Activated CD4-positive, alpha-beta memory T cell treated with anti-CD3 and anti-CD28 coated beads, Interleukin-2, amount 10 ng/mL, durations not matched to agents 7 days and 5 days (primary cell): ENCODE measurements around the gene ZNF618. TPM values are rescaled to one million over a fixed set of nuclear protein-coding genes. Genes with fewer than 3 reads are reported as not detected.

Experiments used
- CTCF ChIA-PET: fragments of 350-600 bp; sonication (Branson Sonifier 250); formaldehyde crosslinking; loops from one replicate; lab custom pipeline; 2021; ENCODE audit warnings: antibody characterized with exemption, inconsistent platforms; lab: Charles Lee
- POLR2A ChIA-PET: fragments of 350-600 bp; sonication (Branson Sonifier 250); formaldehyde crosslinking; loops from one replicate; lab custom pipeline; 2021; ENCODE audit warnings: antibody characterized with exemption; lab: Charles Lee
- DNase-seq: peaks from one replicate; pipeline ENCODE4 v3.0.0-alpha.2; 2020
- H3K27ac Mint-ChIP-seq: one replicate; pipeline ENCODE4 v1.8.0; 2021; ENCODE audit warnings: mild to moderate bottlenecking, mixed read lengths
- H3K27me3 Mint-ChIP-seq: one replicate; pipeline ENCODE4 v1.8.0; 2021; ENCODE audit warnings: mixed read lengths
- H3K36me3 Mint-ChIP-seq: one replicate; pipeline ENCODE4 v1.8.0; 2021; ENCODE audit warnings: low read depth, mixed read lengths
- H3K4me1 Mint-ChIP-seq: one replicate; pipeline ENCODE4 v1.8.0; 2021; ENCODE audit warnings: mixed read lengths
- H3K4me3 Mint-ChIP-seq: one replicate; pipeline ENCODE4 v1.8.0; 2021; ENCODE audit warnings: mild to moderate bottlenecking, mixed read lengths
- H3K9me3 Mint-ChIP-seq: one replicate; pipeline ENCODE4 v1.8.0; 2021; ENCODE audit warnings: mixed read lengths
- total RNA-seq, 2 experiments: library from RNA; stranded (reverse); gene quantifications; one replicate each; pipeline ENCODE4 v1.2.3, GENCODE V29; 2021

The ZNF618 gene
- total RNA-seq, 2 experiments from 2014 or later = 0.15 to 0.25 TPM

DNA sequence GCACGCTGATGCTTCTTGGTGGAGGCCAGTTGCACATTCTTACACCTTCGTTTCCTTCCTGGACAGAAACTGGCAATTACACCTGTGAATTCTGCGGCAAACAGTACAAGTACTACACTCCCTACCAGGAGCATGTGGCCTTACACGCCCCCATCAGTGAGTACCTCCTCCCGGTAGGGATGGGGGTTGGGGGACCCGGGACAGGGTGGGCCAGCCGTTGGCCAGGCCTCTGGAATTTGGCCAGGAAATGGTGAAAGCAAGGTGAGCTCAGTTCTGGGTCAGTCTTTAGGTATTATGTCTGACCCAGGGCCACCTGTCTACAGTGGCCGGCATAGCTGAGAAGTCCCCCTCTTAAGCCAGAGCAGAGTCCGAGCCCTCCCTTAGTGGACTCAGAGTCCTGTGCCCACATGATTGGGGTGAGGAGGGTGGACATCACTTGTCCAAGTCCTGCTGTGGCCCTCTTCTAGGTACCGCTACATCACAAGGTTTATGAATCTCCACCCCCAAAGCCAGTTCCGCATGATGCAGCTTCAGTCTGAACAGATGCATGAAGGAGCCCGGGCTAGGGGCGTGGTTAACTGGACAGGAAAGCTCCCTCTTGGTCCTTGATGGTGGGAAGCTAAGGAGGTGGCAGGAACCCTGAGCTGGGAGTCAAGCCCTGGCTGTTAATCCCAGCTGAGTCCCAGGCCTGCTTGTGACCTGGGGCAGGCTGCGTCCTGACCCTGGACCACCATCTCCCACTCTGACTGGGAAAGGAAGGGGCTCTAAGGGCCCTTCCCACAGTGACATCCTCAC lies 140.7 kb downstream of the ZNF618 start:
- peak; percentile 11 for DNase-seq
- H3K9me3 Mint-ChIP-seq = no peaks in the 10 kb centered on the region
- H3K27ac Mint-ChIP-seq = no peak overlapping the region
- H3K4me1 Mint-ChIP-seq = no peaks in the 10 kb centered on the region
- CTCF ChIA-PET = no interaction called here
- H3K27me3 Mint-ChIP-seq = peaks cover 2% of the 10 kb centered on the region
- POLR2A ChIA-PET = no interaction called here
- no peak overlapping the region for H3K4me3 Mint-ChIP-seq
- no peaks in the 10 kb centered on the region for H3K36me3 Mint-ChIP-seq

DNA sequence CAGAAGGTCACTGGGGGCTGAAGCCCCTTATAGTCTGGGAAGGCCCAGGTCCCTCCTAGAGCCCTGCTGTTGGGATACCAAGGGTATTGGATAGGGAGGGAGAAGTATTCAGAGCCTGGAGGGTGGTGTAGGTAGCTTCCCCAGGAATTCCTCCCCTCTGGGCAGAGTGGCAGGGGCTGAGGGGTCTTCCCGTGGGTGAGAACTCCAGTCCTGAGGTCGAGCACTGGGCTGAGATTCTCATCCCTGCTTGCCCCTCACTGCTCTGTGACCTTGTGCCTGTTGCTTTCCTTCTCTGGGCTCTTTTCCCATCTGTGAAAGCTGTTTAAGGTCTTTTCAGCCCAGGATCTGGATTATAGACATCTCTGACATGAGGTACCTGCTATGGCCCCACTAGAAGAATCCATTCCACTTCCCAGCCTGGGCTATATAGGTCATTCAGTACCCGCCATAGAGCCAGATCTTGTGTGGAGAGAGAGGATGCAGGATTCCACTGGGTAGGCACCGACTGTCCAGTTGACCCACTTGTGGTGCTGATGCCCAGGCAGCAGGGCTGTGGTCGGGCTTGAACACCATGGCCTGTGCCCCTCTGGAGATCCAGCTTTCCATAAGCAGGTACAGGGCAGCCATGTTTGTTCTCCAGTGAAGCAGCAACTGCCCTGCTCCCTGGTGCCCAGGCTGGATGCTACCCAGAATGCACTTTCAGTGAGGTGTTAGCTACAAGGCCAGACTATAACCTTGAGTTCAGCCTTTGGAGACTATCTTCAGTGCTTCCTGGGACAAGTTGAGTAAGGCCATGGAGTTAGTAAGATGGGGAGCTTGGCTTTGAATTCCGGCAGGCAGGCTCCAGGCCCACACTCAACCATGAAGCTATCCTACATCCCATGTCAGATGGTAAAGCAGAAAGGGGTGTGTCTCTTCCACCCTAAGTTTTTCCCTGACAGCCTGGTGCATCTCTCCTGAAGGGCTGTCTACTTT lies 141.9 kb downstream of the ZNF618 start:
- no peak overlapping the region for H3K4me3 Mint-ChIP-seq
- peaks cover 2% of the 10 kb centered on the region for H3K27me3 Mint-ChIP-seq
- DNase-seq = peak; percentile 6
- H3K9me3 Mint-ChIP-seq = no peaks in the 10 kb centered on the region
- ChIA-PET POLR2A (no interaction called here), CTCF (no interaction called here)
- no peaks in the 10 kb centered on the region for H3K36me3 Mint-ChIP-seq
- H3K27ac Mint-ChIP-seq = no peak overlapping the region
- H3K4me1 Mint-ChIP-seq = no peaks in the 10 kb centered on the region

DNA sequence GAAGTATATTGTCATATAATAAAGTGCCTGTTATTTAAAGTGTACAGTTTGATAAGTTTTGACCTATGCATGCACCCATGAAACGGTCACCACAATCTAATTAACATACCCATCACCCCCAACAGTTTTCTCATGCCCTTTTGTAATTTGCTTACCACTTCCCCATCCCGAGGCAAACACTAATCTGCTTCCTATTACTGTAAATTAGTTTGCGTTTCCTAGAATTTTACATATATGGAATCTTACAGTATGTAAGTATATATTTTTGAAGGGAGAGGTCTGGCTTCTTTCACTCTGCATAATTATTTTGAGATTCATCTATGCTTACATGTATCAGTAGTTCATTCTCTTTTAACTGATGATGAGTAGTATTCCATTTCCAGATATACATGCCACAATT lies 145.5 kb downstream of the ZNF618 start:
- Mint-ChIP-seq H3K27ac (no peak overlapping the region), H3K4me3 (no peak overlapping the region), H3K36me3 (peaks cover 4% of the 10 kb centered on the region), H3K9me3 (peaks cover 20% of the 10 kb centered on the region), H3K27me3 (peaks cover 12% of the 10 kb centered on the region), H3K4me1 (no peaks in the 10 kb centered on the region)
- DNase-seq = no peak
- ChIA-PET POLR2A (no interaction called here), CTCF (no interaction called here)

DNA sequence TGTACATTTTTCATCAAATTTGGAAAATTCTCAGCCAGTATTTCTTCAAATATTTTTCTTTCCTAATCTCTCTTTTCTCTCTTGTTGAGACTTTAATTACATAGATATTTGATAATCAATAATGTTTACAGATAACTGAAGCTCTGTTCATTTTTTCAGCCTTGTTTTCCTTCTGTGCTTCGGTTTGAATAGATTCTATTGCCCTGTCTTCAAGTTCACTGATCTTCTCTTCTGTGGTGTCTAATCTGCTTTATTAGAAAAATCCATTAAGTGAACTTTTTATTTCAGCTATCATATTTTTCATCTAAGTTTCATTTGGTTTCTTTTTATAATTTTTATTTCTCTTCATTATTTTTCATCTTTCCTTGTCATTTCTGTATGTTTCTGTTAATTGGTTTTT lies 147.9 kb downstream of the ZNF618 start:
- no peak for DNase-seq
- Mint-ChIP-seq H3K9me3 (peaks cover 20% of the 10 kb centered on the region), H3K27me3 (peaks cover 12% of the 10 kb centered on the region), H3K4me1 (no peaks in the 10 kb centered on the region), H3K36me3 (peaks cover 4% of the 10 kb centered on the region), H3K27ac (no peak overlapping the region), H3K4me3 (no peak overlapping the region)
- POLR2A ChIA-PET = no interaction called here
- CTCF ChIA-PET = no interaction called here

DNA sequence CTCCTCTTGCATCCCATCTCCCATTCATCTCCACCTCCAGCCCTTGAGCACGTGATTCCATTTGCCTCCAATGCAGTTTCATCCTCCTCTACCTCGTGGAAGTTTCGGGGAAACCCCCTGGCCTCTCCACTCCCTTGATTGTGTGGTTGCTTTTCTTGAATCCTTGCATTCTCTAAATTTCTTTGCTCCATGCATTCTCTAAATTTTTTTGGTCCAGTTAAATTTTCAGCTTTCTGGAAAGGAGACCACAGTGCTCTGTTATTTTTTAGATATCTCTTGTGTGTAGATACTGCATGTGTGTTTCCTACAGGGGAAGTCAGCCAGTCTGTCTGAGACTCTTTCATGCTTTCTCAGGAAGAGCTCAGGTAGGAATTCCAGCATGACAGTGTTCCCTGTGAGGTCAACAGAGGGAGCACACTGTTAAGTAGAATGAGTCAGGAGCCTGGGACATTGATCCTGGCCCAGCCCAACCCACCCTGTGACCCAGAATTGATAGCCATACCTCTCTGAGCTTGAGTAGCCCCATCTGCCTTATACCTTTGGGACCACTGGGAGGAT lies 149.2 kb downstream of the ZNF618 start:
- Mint-ChIP-seq H3K27me3 (peaks cover 12% of the 10 kb centered on the region), H3K27ac (no peak overlapping the region), H3K4me3 (no peak overlapping the region), H3K9me3 (peaks cover 20% of the 10 kb centered on the region), H3K4me1 (no peaks in the 10 kb centered on the region), H3K36me3 (peaks cover 4% of the 10 kb centered on the region)
- CTCF ChIA-PET = no interaction called here
- POLR2A ChIA-PET = no interaction called here
- no peak for DNase-seq

DNA sequence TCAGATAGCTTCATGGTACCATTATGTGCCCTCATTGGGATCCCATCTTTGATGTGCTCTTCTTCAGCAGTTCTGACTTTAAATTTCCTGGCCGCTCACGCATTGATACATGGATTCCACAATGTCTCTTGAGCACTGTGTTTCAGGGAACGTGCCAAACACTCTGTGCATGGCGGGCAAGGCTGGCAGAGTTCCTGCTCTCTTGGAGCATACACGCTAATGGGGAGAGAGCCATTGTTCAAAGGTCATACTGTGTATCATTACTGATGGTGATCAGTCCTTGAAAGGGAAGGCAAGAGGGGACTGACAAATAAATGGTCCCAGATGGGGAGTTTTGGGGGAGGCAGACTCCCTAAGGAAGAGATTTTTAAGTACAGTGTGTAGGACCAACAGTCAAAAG lies 149.7 kb downstream of the ZNF618 start:
- CTCF ChIA-PET = no interaction called here
- peaks cover 12% of the 10 kb centered on the region for H3K27me3 Mint-ChIP-seq
- POLR2A ChIA-PET = no interaction called here
- peaks cover 4% of the 10 kb centered on the region for H3K36me3 Mint-ChIP-seq
- no peaks in the 10 kb centered on the region for H3K4me1 Mint-ChIP-seq
- no peak overlapping the region for H3K4me3 Mint-ChIP-seq
- peaks cover 20% of the 10 kb centered on the region for H3K9me3 Mint-ChIP-seq
- no peak for DNase-seq
- H3K27ac Mint-ChIP-seq = no peak overlapping the region

DNA sequence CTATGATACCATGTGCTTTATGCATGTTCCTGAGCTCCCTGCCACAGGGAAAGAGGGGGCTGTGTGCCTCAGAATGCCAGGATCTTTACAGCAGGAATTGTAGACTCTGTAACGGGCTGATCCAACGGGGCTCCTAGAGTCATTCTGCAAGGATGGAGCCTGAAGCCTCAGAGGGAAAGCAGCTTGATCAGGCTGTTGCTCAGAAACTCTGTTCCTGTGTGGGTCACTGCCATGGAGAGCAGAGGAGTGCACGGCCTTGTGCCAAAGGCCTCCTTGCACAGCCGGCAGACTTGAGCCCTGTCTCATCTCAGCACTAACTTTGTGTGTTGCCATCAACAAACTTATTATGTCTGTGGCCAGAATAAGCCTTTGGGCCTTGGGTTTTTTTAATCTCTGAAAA lies 150.2 kb downstream of the ZNF618 start:
- DNase-seq = no peak
- H3K9me3 Mint-ChIP-seq = peaks cover 20% of the 10 kb centered on the region

DNA sequence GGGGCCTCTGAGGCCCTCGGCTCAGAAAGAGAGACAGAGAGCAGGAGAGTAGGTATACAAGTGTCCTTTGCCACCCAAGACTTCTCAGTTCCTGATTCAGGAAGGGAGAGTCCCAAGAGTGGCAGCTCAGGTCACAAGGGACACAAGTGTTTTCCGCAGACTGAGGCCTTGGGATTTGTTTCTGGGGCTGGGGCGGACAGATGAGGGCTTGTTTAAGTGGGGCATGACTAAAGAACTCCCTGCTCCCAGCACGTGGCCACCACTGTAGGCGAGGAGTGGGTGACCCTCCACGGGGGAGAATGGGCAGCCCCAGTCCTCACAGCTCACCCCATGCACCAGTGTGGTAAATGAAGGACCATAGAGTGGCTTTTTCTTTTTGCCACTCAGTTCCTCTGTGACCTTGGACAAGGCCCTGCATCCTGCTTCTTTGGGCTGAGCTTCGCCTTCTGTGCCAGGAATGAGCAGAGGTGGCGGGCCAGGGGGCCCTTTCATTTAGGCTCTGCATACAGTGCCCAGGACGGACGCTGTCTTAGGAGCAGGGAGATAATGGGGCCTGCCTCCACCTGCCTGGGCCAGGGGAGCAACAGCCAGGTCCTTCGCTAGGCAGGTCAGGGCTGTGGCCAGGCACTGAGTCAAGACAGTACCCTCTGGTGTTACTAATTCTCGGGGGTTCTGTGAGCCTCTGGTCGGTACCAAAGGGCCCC lies 151.2 kb downstream of the ZNF618 start:
- Mint-ChIP-seq H3K27me3 (peaks cover 11% of the 10 kb centered on the region), H3K36me3 (peaks cover 4% of the 10 kb centered on the region), H3K27ac (no peak overlapping the region), H3K4me1 (no peaks in the 10 kb centered on the region), H3K9me3 (peaks cover 20% of the 10 kb centered on the region), H3K4me3 (no peak overlapping the region)
- POLR2A ChIA-PET = no interaction called here
- DNase-seq = no peak
- CTCF ChIA-PET = no interaction called here

More for the DNA sequence above, 150.2 kb downstream of the ZNF618 start:
- no peaks in the 10 kb centered on the region for H3K4me1 Mint-ChIP-seq
- POLR2A ChIA-PET = no interaction called here
- H3K27me3 Mint-ChIP-seq = peaks cover 12% of the 10 kb centered on the region
- H3K4me3 Mint-ChIP-seq = no peak overlapping the region
- CTCF ChIA-PET = no interaction called here
- peaks cover 4% of the 10 kb centered on the region for H3K36me3 Mint-ChIP-seq
- H3K27ac Mint-ChIP-seq = no peak overlapping the region

DNA sequence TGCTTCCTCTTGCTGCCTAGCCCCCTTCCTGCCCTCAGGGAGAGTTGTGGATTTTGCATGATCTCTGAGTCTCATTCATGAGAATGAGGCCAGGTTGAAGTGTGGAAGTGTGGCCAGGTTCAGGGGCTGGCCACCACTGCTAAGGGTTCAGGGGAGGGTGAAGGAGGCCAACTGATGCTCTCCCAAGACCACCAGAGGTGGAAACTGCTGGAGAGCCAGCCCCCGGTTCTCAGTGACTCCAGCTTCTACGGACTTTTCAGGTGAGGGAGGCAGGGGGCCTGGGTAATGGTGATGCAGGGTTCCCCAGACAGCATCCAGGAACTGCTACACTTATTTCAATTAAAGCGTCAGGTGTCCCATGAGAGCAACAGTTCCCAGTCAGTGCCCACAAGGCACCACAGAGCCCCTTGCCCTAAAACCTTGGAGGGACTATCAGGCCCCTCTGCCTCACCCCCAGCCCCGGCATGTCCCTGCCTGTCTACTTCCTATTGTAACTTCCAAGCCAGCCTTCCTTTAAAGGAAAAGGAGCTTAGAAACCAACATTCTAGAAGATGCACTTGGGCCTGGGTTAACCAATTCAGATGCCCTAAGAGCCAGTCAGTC lies 151.9 kb downstream of the ZNF618 start:
- POLR2A ChIA-PET = no interaction called here
- no peak for DNase-seq
- H3K4me1 Mint-ChIP-seq = no peaks in the 10 kb centered on the region
- peaks cover 11% of the 10 kb centered on the region for H3K27me3 Mint-ChIP-seq
- H3K27ac Mint-ChIP-seq = no peak overlapping the region
- peaks cover 20% of the 10 kb centered on the region for H3K9me3 Mint-ChIP-seq
- H3K4me3 Mint-ChIP-seq = no peak overlapping the region
- CTCF ChIA-PET = no interaction called here
- H3K36me3 Mint-ChIP-seq = peaks cover 4% of the 10 kb centered on the region

DNA sequence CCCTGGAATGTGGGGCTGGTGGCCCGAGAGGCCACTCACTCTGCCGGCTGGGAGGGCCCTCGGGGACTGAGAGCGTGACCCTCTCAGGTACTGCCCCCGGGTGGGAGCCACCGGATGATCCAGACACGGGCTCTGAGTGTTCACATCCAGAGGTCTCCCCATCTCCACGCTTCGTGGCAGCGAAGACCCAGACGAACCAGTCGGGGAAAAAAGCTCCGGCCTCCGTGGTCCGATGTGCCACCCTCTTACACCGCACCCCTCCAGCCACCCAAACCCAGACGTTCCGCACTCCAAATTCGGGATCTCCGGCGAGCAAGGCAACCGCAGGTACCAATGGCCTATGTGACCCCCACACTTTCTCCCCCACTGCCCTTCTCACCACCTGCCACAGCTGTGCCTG lies 152.5 kb downstream of the ZNF618 start:
- Mint-ChIP-seq H3K27ac (no peak overlapping the region), H3K9me3 (peaks cover 20% of the 10 kb centered on the region), H3K4me3 (no peak overlapping the region), H3K4me1 (no peaks in the 10 kb centered on the region), H3K36me3 (peaks cover 4% of the 10 kb centered on the region), H3K27me3 (peaks cover 11% of the 10 kb centered on the region)
- DNase-seq = no peak
- ChIA-PET CTCF (no interaction called here), POLR2A (no interaction called here)

DNA sequence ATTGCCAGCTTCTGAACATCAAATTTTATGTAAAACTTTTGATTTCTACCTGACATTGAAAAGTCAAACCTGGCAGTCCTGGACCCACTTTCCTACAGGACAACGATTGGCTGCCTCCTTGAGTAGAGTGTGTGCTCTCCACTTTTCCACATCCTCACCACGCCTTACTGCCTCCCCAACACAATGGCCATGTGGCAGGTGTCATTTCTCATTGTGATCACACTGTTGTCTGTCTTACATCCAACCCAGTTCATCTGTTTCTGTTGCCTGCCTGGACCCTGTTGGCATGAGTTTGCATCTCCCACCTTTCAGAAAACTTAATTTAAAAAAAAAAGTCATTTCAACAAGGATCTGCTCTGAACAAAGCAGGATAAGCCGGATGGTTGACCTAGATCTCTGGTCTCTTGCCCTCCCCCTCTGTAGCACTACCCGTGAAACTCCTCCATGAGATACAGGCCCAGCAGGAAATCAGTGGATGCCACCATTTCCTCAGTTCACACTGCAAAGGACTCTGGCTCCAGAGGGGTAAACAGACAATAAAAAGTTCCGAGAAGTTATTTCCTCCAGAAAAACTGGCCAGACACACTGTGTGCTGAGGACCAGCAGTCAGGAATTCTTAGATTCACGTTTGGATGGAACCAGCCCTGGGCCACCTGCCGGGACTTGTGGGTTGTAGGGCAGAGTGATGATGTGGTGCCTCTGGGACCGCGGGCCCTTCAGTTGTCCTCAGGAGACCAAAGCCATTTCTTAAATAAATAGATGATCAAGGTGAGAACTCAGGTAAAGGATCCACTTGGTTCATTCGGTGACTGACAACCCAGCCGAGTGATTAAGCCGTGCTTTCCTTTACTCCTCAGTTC lies 153.4 kb downstream of the ZNF618 start:
- Mint-ChIP-seq H3K27ac (no peak overlapping the region), H3K27me3 (peaks cover 6% of the 10 kb centered on the region), H3K4me3 (no peak overlapping the region), H3K4me1 (no peaks in the 10 kb centered on the region), H3K9me3 (peaks cover 13% of the 10 kb centered on the region), H3K36me3 (peaks cover 4% of the 10 kb centered on the region)
- ChIA-PET POLR2A (no interaction called here), CTCF (no interaction called here)
- DNase-seq = no peak

DNA sequence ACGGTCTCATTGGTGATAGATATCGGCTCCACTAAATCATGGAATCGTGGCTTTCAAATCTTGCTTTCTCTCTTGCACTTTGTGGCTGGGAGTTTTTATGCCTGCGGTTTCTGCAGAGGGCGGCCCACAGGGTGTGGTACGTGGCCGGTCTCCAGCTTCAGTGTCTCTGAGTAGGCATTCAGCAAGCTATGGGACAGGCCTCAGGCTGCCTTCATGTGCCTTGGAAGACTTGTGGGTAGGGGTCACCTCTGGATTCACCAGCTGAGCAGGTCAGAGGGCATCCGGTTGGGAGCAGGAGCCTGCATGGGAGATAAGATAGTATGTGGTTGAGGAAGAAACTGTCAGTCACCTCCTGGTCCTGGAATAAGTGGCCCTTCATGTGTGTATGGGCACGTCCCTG lies 154.3 kb downstream of the ZNF618 start:
- H3K4me1 Mint-ChIP-seq = no peaks in the 10 kb centered on the region
- ChIA-PET CTCF (no interaction called here), POLR2A (no interaction called here)
- no peaks in the 10 kb centered on the region for H3K27me3 Mint-ChIP-seq
- no peaks in the 10 kb centered on the region for H3K36me3 Mint-ChIP-seq
- H3K27ac Mint-ChIP-seq = no peak overlapping the region
- H3K9me3 Mint-ChIP-seq = peaks cover 6% of the 10 kb centered on the region
- DNase-seq = peak; percentile 13
- H3K4me3 Mint-ChIP-seq = no peak overlapping the region
